H9 (cell line): ENCODE results near the gene SPRR1A. TPM values are rescaled to one million over a fixed set of nuclear protein-coding genes. Genes with fewer than 3 reads are reported as not detected.

Experiments
- DNase-seq: peaks from one replicate; pipeline ENCODE4 v3.0.0-alpha.2; 2017
- H2AFZ ChIP-seq: one replicate; pipeline ENCODE4 v1.6.1; 2013; ENCODE audit warnings: mild to moderate bottlenecking, low read length, control low read depth, moderate library complexity
- H2AK5ac ChIP-seq: 2 replicates; pipeline ENCODE4 v1.6.1; 2013; ENCODE audit warnings: low read length, control low read depth, mixed read lengths; ENCODE audit not compliant: insufficient read length
- H2BK120ac ChIP-seq: one replicate; pipeline ENCODE4 v1.6.1; 2013; ENCODE audit warnings: low read depth, mild to moderate bottlenecking, low read length, control low read depth, inconsistent platforms; ENCODE audit not compliant: poor library complexity, severe bottlenecking
- H2BK12ac ChIP-seq: 2 replicates; pipeline ENCODE4 v1.6.1; 2013; ENCODE audit warnings: low read length, control low read depth, mixed read lengths, low read depth; ENCODE audit not compliant: insufficient read length
- H2BK15ac ChIP-seq: 2 replicates; pipeline ENCODE4 v1.6.1; 2013; ENCODE audit warnings: low read depth, low read length, control low read depth
- H2BK20ac ChIP-seq: one replicate; pipeline ENCODE4 v1.6.1; 2013; ENCODE audit warnings: low read depth, mild to moderate bottlenecking, low read length, control low read depth, inconsistent platforms; ENCODE audit not compliant: poor library complexity, severe bottlenecking
- H2BK5ac ChIP-seq: 2 replicates; pipeline ENCODE4 v1.6.1; 2013; ENCODE audit warnings: low read length, control low read depth, mixed read lengths; ENCODE audit not compliant: insufficient read length
- H3K14ac ChIP-seq: 2 replicates; pipeline ENCODE4 v1.6.1; 2013; ENCODE audit warnings: low read length, control low read depth; ENCODE audit not compliant: insufficient read depth
- H3K18ac ChIP-seq: 2 replicates; pipeline ENCODE4 v1.6.1; 2013; ENCODE audit warnings: low read depth, mild to moderate bottlenecking, mixed read lengths, low read length, control low read depth; ENCODE audit not compliant: insufficient read length
- H3K23ac ChIP-seq: 2 replicates; pipeline ENCODE4 v1.6.1; 2013; ENCODE audit warnings: low read length, control low read depth, mixed read lengths, low read depth; ENCODE audit not compliant: insufficient read length
- H3K23me2 ChIP-seq: 2 replicates; pipeline ENCODE4 v1.6.1; 2013; ENCODE audit warnings: low read depth, mild to moderate bottlenecking, mixed read lengths, low read length, control low read depth; ENCODE audit not compliant: insufficient read length, poor library complexity, severe bottlenecking
- H3K27ac ChIP-seq: 2 replicates; pipeline ENCODE4 v1.5.1; 2013; ENCODE audit warnings: low read length, control low read depth, mixed read lengths, low read depth; ENCODE audit not compliant: insufficient read length
- H3K27me3 ChIP-seq: 2 replicates; pipeline ENCODE4 v1.6.1; 2013; ENCODE audit warnings: low read length, control low read depth, inconsistent platforms; ENCODE audit not compliant: insufficient read depth
- H3K4ac ChIP-seq: 2 replicates; pipeline ENCODE4 v1.6.1; 2013; ENCODE audit warnings: low read depth, mild to moderate bottlenecking, control low read depth, inconsistent platforms, low read length, moderate library complexity
- H3K4me1 ChIP-seq: 2 replicates; pipeline ENCODE4 v1.6.1; 2013; ENCODE audit warnings: low read length, control low read depth, inconsistent platforms; ENCODE audit not compliant: insufficient read depth
- H3K4me2 ChIP-seq: 2 replicates; pipeline ENCODE4 v1.6.1; 2013; ENCODE audit warnings: low read length, control low read depth, mixed read lengths; ENCODE audit not compliant: insufficient read length, insufficient read depth
- H3K56ac ChIP-seq: 2 replicates; pipeline ENCODE4 v1.6.1; 2013; ENCODE audit warnings: low read depth, mild to moderate bottlenecking, mixed read lengths, low read length, control low read depth; ENCODE audit not compliant: insufficient read length
- H3K79me1 ChIP-seq: 2 replicates; pipeline ENCODE4 v1.6.1; 2013; ENCODE audit warnings: low read depth, mild to moderate bottlenecking, moderate library complexity, low read length, control low read depth, inconsistent platforms; ENCODE audit not compliant: insufficient read depth, poor library complexity, severe bottlenecking
- H3K79me2 ChIP-seq: 2 replicates; pipeline ENCODE4 v1.6.1; 2013; ENCODE audit warnings: low read length, control low read depth, inconsistent platforms; ENCODE audit not compliant: insufficient read depth
- H3K9ac ChIP-seq: 2 replicates; pipeline ENCODE4 v1.6.1; 2013; ENCODE audit warnings: low read length, control low read depth, mixed read lengths; ENCODE audit not compliant: insufficient read length; ENCODE audit errors: extremely low read depth
- H3K9me3 ChIP-seq: one replicate; pipeline ENCODE4 v1.6.1; 2013; ENCODE audit warnings: low read depth, low read length, inconsistent platforms; ENCODE audit not compliant: control insufficient read depth
- H3T11ph ChIP-seq: one replicate; pipeline ENCODE4 v1.6.1; 2013; ENCODE audit warnings: mild to moderate bottlenecking, low read length, control low read depth, inconsistent platforms
- H4K20me1 ChIP-seq: one replicate; pipeline ENCODE4 v1.6.1; 2013; ENCODE audit not compliant: control insufficient read depth, insufficient read length, insufficient read depth
- H4K5ac ChIP-seq: 2 replicates; pipeline ENCODE4 v1.6.1; 2013; ENCODE audit warnings: low read depth, mild to moderate bottlenecking, mixed read lengths, low read length, control low read depth; ENCODE audit not compliant: insufficient read length
- H4K8ac ChIP-seq: replicated peaks from 2 replicates; pipeline ENCODE4 v1.6.1; 2013; ENCODE audit warnings: low read length, control low read depth, mixed read lengths, low read depth; ENCODE audit not compliant: insufficient read length
- H4K91ac ChIP-seq: 2 replicates; pipeline ENCODE4 v1.6.1; 2013; ENCODE audit warnings: low read depth, mild to moderate bottlenecking, moderate library complexity, mixed read lengths, low read length, control low read depth; ENCODE audit not compliant: insufficient read length
- H3K27ac Mint-ChIP-seq, 3 experiments: 2 replicates in 2 of 3; 3 replicates in 1 of 3; pipeline ENCODE4 v1.8.0; 2020 to 2021; ENCODE audit warnings: mixed read lengths in 3 of 3, mild to moderate bottlenecking in 1 of 3, moderate library complexity in 1 of 3
- H3K27me3 Mint-ChIP-seq: 2 replicates; pipeline ENCODE4 v1.8.0; 2021; ENCODE audit warnings: low read depth, mild to moderate bottlenecking, moderate library complexity, mixed read lengths
- H3K36me3 Mint-ChIP-seq, 3 experiments: 2 replicates in 2 of 3; 3 replicates in 1 of 3; pipeline ENCODE4 v1.8.0; 2020 to 2021; ENCODE audit warnings: low read depth in 3 of 3, mixed read lengths in 3 of 3; ENCODE audit not compliant: insufficient read depth in 1 of 3
- H3K4me1 Mint-ChIP-seq, 2 experiments: 2 replicates each; pipeline ENCODE4 v1.8.0; 2020; ENCODE audit warnings: mixed read lengths in 2 of 2
- H3K4me3 Mint-ChIP-seq, 2 experiments: 2 replicates in 1 of 2; 3 replicates in 1 of 2; pipeline ENCODE4 v1.8.0; 2020 to 2021; ENCODE audit warnings: mild to moderate bottlenecking in 2 of 2, mixed read lengths in 2 of 2, moderate library complexity in 1 of 2
- H3K9me3 Mint-ChIP-seq, 2 experiments: 2 replicates in 1 of 2; 3 replicates in 1 of 2; pipeline ENCODE4 v1.8.0; 2020; ENCODE audit warnings: mild to moderate bottlenecking in 2 of 2, mixed read lengths in 2 of 2, moderate library complexity in 1 of 2
- CTCF ChIP-seq: fragments of 200-600 bp; sonication (generic); conservative IDR thresholded peaks from 3 replicates; pipeline ENCODE4 v1.8.0; 2021; ENCODE audit warnings: antibody characterized with exemption, mild to moderate bottlenecking
- total RNA-seq: library from RNA; stranded (reverse); gene quantifications from 2 replicates; pipeline ENCODE4 v1.2.1, GENCODE V29; 2021

The SPRR1A gene
- total RNA-seq, 1 experiment from 2014 or later, result not detected

GRCh38 chr1:152983234-152983633 lies 647 bp upstream of the SPRR1A start:
- H3K27ac Mint-ChIP-seq, result peak overlapping the region in 1 of 3 experiments; percentile 27; a peak in 1 of 7 replicates
- Histone ChIP-seq H4K20me1 (no peaks in the 10 kb centered on the region), H3K23ac (no peak overlapping the region), H2AK5ac (no peak overlapping the region), H3K4me1 (no peaks in the 10 kb centered on the region), H2BK12ac (no peak overlapping the region), H2BK15ac (no peak overlapping the region), H3K56ac (no peak overlapping the region), H3K14ac (no peak overlapping the region), H3K79me1 (no peaks in the 10 kb centered on the region), H3K4ac (no peak overlapping the region), H3K9ac (no peak overlapping the region), H4K91ac (no peak overlapping the region), H4K5ac (no peak overlapping the region), H3K27me3 (no peaks in the 10 kb centered on the region), H2BK5ac (no peak overlapping the region), H3T11ph (no peak overlapping the region), H3K18ac (no peak overlapping the region), H3K4me2 (no peak overlapping the region), H3K27ac (no peak overlapping the region), H2AFZ (no peak overlapping the region), H4K8ac (no peak overlapping the region), H2BK20ac (no peak overlapping the region), H3K23me2 (no peaks in the 10 kb centered on the region), H2BK120ac (no peak overlapping the region), H3K9me3 (no peaks in the 10 kb centered on the region), H3K79me2 (no peaks in the 10 kb centered on the region)
- H3K4me1 Mint-ChIP-seq, result no peaks in the 10 kb centered on the region
- DNase-seq, result no peak
- no peak overlapping the region for H3K4me3 Mint-ChIP-seq
- H3K27me3 Mint-ChIP-seq, result peaks cover 35% of the 10 kb centered on the region
- peaks cover 0 to 11% of the 10 kb centered on the region in 2 experiments; a peak in 3 of 5 replicates for H3K9me3 Mint-ChIP-seq
- H3K36me3 Mint-ChIP-seq, result no peaks in the 10 kb centered on the region
- no peak for TF ChIP-seq CTCF
